ENCODE results near the gene LRRC14B.
"Not testable (repeated sequence)": the region's sequence is repeated elsewhere in the genome, so short reads cannot be mapped to it uniquely, and the experiment has no call there.

The LRRC14B gene

DNA sequence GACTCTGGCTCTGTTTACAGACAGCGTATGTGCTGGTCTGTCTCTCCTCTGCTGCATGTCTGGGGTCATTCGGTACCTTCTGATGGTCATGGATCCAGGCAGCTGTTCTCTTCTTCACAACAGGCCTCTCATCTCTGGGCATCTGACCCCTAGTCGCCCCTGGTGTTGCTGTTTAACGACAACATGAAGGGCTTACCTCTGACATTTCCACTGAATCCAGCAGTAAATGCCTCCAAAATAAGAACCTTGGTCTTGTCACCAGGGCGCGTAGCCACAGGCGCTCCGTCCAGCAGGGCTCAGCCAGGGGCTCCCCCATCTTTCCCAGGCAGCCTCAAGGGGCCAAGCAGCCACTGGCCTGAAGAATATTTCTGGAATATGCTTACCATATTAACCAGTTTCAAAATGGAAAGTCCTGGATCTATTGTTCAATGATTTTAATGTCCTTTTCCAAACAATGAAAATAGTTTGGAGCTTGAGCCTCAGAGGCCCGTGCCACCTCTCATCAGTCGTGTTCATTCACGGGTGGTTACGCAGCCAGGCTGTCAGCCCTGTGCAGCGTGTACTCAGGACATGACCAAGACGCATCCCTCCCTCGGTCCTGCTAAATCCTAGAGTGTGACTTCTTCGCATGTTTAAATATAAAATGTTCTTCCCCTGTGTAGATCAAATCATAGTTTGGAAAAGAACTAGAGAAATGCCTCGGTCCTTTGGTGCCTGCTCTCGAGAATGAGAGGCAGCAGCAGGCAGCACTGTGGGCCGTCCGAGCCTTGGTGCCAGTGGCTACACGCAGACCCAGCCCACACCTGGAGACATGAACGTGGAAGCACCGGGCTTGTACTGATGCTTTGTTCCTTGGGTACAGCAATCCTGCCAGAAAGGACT, 30.1 kb upstream of the LRRC14B start:
- no peak for DNase-seq (ENCODE audit: low read depth)

GRCh38 chr5:161803-162110, 29.5 kb upstream of the LRRC14B start:
- DNase-seq (ENCODE audit: low read depth): no peak

DNA sequence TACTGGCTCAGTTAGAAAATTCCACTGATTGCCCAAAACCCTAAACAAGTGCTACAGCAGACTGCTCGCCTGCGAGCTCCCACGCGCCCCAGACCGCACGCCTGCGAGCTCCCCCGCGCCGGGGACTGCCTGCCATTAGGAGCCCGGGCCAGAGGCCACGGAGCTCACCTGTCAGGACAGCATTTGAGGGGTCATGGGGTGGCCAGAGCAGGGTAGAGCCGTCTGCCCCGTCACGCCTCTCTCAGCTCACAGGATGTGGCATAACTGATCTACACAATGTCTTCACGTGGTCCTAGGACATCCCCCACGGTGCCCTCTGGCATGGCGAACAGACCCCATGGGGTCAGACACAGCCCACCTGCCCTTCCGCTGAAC, 29.1 kb upstream of the LRRC14B start:
- DNase-seq (ENCODE audit: low read depth): no peak

DNA sequence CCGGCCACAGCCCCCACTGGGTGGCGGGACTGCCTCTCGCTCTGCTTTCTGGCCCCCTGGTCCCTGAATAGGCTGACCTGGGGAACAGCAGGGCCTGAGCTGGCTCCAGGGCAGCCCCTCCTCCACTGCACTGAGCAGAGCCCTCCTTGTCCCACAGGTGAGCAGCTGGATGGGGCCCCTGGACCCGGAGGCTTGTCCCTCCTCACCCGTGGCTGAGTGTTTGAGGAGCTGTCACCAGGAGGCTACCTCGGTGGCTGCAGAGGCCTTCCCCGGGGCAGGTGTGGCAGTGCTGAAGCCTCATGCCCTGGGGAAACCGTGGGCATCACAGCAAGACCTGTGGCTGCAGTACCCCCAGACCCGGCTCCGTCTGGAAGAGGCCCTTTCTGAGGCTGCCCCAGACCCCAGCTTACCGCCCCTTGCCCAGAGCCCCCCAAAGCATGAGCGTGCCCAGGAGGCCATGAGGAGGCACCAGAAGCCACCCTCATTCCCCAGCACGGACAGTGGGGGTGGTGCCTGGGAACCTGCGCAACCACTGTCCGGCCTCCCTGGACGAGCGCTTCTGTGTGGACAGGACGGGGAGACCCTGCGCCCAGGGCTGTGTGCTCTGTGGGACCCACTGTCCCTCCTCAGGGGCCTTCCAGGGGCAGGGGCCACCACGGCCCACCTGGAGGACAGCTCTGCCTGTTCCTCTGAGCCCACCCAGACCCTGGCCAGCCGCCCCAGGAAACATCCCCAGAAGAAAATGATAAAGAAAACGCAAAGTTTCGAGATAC, 28.5 kb upstream of the LRRC14B start:
- no peak for DNase-seq (ENCODE audit: low read depth)

DNA sequence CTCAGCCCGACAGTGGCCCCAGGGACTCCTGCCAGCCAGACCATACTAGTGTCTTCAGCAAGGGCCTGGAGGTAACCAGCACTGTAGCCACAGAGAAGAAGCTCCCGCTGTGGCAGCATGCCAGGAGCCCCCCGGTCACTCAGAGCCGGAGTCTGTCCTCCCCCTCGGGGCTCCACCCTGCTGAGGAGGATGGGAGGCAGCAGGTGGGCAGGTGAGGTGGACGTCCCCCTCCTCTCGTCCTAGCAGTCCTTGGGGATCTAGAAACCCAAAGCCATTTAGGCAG, 28.0 kb upstream of the LRRC14B start:
- no peak for DNase-seq (ENCODE audit: low read depth)

DNA sequence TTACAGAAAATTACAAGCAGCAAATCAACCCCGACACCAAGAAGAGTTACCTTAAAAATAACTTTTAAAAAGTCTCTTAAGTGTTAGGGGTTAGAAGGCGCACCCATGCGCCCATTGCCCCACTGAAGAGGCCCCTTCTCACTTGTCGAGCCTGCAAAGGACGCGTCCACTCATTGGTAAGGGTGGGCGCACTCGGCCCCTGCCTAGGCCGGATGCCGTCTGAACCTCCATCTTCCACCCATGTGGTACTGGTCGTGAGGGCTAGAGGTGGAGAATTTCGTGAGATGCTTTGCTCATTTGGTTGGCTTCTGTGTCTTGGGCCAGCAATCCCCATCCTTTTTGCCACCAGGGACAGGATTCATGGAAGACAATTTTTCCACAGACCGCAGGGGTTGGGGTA, 27.5 kb upstream of the LRRC14B start:
- no peak for DNase-seq (ENCODE audit: low read depth)

DNA sequence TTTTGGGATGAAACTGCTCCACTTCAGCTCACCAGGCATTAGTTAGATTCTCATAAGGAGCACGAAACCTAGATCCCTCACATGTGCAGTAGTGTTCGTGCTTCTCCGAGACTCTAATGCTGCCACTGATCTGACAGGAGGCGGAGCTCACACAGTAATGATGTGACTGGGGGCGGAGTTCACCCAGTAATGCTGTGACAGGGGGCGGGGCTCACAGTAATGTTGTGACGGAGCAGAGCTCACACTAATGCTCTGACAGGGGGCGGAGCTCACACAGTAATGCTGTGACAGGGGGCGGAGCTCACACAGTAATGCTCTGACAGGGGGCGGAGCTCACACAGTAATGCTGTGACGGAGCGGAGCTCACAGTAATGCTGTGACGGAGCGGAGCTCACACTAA, 27.1 kb upstream of the LRRC14B start:
- no peak for DNase-seq (ENCODE audit: low read depth)

- DNase-seq (ENCODE audit: low read depth): not testable (repeated sequence)
Observed at GRCh38 chr5:164783-165182, 26.5 kb upstream of the LRRC14B start.

DNA sequence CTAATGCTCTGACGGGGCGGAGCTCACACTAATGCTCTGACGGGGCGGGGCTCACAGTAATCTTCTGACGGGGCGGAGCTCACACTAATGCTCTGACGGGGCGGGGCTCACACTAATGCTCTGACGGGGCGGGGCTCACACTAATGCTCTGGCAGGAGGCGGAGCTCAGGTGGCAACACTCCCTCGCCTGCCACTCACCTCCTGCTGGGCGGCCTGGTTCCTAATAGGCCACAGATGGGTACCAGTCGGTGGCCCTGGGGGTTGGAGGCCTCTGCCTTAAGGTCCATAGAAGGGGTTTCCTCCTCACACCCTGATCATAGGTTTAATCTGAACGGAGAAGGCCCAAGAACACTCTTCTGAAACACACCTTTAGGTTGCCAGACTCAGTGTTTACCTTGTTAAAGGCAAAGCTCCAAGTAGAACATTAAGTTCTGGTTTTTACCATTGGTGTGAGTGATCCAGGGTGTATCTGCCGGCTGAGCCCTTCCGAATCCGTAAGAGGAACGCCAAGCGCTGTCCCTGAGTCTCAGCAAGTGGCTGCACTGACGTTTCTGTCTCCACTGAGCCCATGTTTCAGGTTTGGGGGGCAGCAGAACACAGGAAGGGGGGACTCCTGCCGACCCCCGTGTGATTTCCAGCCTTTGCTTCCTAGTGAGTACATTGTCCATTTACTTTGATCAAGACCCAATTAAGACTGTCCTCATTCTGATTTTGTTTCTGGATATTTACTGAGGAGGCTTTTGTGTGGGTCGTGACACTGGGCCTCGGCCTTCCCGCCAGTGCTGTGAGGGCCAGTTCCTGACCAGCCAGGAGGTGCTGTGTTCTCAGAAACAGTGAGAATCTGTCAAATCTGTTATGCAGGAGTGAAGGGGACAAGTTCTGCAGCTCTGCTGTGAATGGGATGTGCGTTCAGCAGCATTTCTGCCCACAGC, 24.6 kb upstream of the LRRC14B start:
- no peak for DNase-seq (ENCODE audit: low read depth)

GRCh38 chr5:167511-167910, 23.8 kb upstream of the LRRC14B start:
- DNase-seq (ENCODE audit: low read depth): no peak

GRCh38 chr5:167982-168660, 23.2 kb upstream of the LRRC14B start:
- DNase-seq (ENCODE audit: low read depth): peak; percentile 99

GRCh38 chr5:169071-169727, 22.1 kb upstream of the LRRC14B start:
- no peak for DNase-seq (ENCODE audit: low read depth)

DNA sequence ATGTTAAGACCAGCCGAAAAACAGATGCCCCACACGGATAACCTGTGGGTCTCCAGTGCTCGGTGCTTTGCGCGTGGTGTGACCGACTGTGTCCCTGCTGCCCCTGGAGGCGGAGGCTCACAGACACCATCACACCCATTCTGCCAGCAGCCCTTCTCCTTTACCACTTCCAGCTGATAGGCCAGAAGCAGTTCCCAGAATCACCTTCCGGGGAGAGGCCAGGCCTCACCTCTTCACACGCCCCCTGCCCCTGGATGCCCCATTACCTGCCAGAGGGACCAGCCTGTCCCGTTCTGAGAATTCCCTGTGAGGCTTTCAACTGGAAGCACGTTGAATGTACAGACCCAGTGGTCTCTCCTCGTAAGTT, 21.6 kb upstream of the LRRC14B start:
- DNase-seq (ENCODE audit: low read depth): no peak

DNA sequence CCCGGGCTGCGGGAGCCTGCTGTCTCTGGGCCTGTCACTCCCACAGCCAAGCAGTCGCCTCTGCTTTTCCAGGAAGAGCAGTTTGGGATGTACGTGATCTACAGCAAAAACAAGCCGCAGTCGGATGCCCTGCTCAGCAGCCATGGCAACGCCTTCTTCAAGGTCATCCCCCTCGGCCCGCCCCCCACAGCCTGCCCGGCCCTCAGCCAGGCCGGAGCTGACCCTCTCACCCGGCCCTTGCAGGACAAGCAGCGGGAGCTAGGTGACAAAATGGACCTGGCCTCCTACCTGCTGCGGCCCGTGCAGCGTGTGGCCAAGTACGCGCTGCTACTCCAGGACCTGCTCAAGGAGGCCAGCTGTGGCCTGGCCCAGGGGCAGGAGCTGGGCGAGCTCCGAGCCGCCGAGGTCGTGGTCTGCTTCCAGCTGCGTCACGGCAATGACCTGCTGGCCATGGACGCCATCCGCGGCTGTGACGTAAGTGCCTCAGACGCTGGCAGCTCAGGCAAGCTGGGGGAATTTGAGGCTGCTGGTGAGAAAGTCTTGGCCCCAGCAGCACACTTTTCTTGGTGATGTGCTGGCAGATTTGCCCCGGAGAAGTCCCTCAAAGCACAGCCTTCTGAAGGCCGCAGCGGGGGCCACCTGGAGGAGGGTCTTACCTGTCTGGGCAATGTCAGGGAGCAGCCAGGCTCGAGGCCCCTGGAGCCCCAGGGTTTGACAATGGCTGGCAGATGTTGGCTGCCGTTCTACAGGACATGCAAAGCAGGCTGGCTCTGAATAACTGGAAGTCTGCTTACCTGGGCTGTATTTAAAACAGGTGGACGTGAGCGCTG, 20.1 kb upstream of the LRRC14B start:
- DNase-seq (ENCODE audit: low read depth): no peak

GRCh38 chr5:171801-172331, 19.4 kb upstream of the LRRC14B start:
- DNase-seq (ENCODE audit: low read depth): no peak

- DNase-seq (ENCODE audit: low read depth): no peak
Observed at GRCh38 chr5:172421-172820, 18.9 kb upstream of the LRRC14B start.

DNA sequence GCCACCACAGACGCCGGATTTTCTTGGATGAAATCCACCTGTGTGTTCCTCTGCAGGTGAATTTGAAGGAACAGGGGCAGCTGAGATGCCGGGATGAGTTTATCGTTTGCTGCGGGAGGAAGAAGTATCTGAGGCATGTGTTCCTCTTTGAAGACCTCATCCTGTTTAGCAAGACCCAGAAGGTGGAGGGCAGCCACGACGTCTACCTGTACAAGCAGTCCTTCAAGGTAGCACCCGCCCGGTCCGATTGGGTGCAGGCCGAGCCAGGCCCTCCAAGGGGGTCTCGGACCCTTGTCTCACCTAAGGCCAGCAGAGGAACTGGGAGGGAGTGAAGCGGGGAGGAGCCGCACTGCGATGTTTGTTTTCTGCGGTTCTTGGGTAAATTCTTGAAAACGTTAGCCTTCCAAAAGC, 18.4 kb upstream of the LRRC14B start:
- no peak for DNase-seq (ENCODE audit: low read depth)

DNA sequence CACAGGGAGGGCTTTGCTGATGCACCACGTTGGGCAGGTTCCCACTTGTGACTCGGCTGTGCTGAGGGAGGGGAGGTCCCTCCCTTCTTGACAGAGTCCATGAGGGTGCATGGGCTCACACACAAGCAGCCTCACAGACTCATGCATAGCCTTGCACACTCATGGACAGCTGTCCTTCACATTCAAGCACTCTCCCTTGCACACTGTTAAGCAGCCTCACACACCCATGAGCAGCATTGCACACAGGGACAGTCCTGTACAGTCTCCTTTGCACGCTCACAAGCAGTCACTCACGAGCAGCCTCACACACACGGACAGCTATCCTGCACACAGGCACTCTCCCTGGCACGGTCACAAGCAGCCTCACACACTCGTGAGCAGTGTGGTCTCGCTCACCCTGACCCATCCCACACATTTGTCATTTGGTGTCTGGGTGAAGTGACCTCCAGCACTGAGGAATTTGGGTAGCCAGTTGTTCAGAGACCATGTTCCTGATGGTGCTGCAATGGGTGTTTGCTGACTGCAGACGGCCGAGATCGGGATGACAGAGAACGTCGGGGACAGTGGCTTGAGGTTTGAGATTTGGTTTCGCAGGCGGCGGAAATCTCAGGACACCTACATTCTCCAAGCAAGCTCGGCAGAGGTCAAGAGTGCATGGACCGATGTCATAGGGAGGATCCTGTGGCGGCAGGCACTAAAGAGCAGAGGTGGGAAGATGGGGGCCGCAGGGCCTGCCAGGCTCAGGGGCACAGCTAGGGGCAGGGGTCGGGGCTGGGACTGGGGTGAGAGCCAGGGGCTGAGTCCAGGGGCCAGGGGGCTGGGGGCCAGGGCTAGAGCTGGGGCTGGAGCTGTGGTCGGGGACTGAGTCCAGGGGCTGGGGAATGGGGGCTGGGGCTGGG, 17.7 kb upstream of the LRRC14B start:
- DNase-seq (ENCODE audit: low read depth): no peak

DNA sequence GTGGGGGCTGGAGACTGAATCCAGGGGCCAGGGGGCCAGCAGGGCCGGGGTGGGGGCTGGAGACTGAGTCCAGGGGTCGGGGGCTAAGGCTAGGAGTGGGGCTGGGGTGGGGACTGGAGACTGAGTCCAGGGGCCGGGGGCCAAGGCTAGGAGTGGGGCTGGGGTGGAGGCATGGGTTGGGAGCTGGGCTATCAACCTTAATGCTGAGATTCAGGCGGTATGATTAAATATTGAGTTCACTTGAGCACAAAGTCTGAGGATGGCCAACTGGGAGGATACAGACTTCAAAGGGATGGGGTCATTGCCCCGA, 17.0 kb upstream of the LRRC14B start:
- DNase-seq (ENCODE audit: low read depth): no peak
